Breast epithelium (tissue), 4 donors: ENCODE measurements around the gene ZW10. TPM values are rescaled to one million over a fixed set of nuclear protein-coding genes. Genes with fewer than 3 reads are reported as not detected.
"Not testable (repeated sequence)": the region's sequence is repeated elsewhere in the genome, so short reads cannot be mapped to it uniquely, and the experiment has no call there.

ENCODE experiments used
- DNase-seq, 2 donors: peaks; one replicate each; pipeline ENCODE4 v3.0.0-alpha.2; 2019; ENCODE audit warnings: low spot score in 2 of 2
- H3K27ac ChIP-seq, 2 donors: fragments of 200-600 bp; sonication (generic) in 1 of 2; one replicate each; pipeline ENCODE4 v1.5.1; 2016 to 2019; ENCODE audit warnings: mild to moderate bottlenecking in 1 of 2
- H3K27me3 ChIP-seq, 2 donors: fragments of 200-600 bp; sonication (generic) in 1 of 2; one replicate each; pipeline versions ENCODE4 v1.5.1 to v1.6.0; 2017 to 2019; ENCODE audit warnings: control low read depth in 1 of 2, mild to moderate bottlenecking in 1 of 2
- H3K36me3 ChIP-seq: fragments of 200-600 bp; one replicate; pipeline ENCODE4 v1.5.1; 2019
- H3K4me1 ChIP-seq, 2 donors: fragments of 200-600 bp; sonication (generic); one replicate each; pipeline ENCODE4 v1.5.1; 2016 to 2019; ENCODE audit warnings: control low read depth in 1 of 2
- H3K4me3 ChIP-seq, 3 donors: fragments of 200-600 bp; sonication (generic); 1 replicate in 2 of 3; 2 replicates in 1 of 3; pipeline ENCODE4 v1.5.1; 2016 to 2019; ENCODE audit warnings: mild to moderate bottlenecking in 3 of 3, moderate library complexity in 2 of 3
- H3K9me3 ChIP-seq, 2 donors: fragments of 200-600 bp; sonication (generic) in 1 of 2; one replicate each; pipeline ENCODE4 v1.5.1; 2016 to 2019; ENCODE audit warnings: control low read depth in 1 of 2
- POLR2A ChIP-seq: fragments of 450-650 bp; IDR thresholded peaks from one replicate; pipeline ENCODE4 v1.6.1; 2016; ENCODE audit warnings: antibody characterized with exemption, mild to moderate bottlenecking, moderate library complexity
- POLR2AphosphoS5 ChIP-seq, 3 donors: sonication (generic); formaldehyde crosslinking; IDR thresholded peaks; one replicate each; pipeline ENCODE4 v1.6.1; 2017; ENCODE audit warnings: antibody characterized with exemption in 3 of 3
- intact Hi-C: fragments of 100-400 bp; cut with DNase I; formaldehyde crosslinking; loops from one replicate; pipeline ENCODE4 v1.15.1; 2023; ENCODE audit warnings: low total_unique reads
- total RNA-seq, 3 donors: library from RNA; depleted of rRNA; stranded (reverse); fragments of >200 nt; gene quantifications; one replicate each; pipeline ENCODE4 v1.1.0, GENCODE V29; 2016
- TF ChIP-seq, protein P1 (sequence below), 3 donors: fragments of 450-650 bp; IDR thresholded peaks; one replicate each; pipeline ENCODE4 v1.5.1; 2016 to 2017; ENCODE audit warnings: antibody characterized with exemption in 3 of 3, mild to moderate bottlenecking in 3 of 3, moderate library complexity in 3 of 3

The ZW10 gene
- total RNA-seq, 3 donors from 2014 or later, result 11.5 to 20.8 (median 18.7) TPM

DNA sequence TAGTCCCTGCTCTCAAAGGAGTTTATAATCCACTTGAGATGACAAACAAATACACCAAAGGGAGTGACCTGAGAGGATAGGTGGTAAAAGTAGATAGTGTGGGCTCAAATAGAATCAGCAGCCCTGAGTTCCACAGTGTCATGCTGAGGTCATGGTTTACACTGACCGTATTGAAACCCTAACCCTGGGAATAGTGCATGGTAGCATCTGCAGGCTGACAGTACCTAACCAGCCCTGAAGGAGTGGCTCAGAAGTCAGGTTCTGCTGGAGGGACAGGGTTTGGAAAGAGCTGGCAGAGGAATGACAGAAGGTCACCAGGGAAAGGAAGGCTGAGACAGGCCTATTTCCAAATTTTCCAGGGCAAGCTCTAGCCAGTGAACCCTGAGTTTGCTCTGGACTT is 58.2 kb downstream of the ZW10 start:
- H3K27ac ChIP-seq, result peak overlapping the region in 1 of 2 donors; percentile 89
- no peak for DNase-seq
- no peaks in the 10 kb centered on the region for H3K36me3 ChIP-seq
- intact Hi-C loops, result no loop called here
- TF ChIP-seq, protein P1, sequence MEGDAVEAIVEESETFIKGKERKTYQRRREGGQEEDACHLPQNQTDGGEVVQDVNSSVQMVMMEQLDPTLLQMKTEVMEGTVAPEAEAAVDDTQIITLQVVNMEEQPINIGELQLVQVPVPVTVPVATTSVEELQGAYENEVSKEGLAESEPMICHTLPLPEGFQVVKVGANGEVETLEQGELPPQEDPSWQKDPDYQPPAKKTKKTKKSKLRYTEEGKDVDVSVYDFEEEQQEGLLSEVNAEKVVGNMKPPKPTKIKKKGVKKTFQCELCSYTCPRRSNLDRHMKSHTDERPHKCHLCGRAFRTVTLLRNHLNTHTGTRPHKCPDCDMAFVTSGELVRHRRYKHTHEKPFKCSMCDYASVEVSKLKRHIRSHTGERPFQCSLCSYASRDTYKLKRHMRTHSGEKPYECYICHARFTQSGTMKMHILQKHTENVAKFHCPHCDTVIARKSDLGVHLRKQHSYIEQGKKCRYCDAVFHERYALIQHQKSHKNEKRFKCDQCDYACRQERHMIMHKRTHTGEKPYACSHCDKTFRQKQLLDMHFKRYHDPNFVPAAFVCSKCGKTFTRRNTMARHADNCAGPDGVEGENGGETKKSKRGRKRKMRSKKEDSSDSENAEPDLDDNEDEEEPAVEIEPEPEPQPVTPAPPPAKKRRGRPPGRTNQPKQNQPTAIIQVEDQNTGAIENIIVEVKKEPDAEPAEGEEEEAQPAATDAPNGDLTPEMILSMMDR (IDR thresholded peaks at IDR 0.05), result peak in 1 of 3 donors; percentile 36
- no peak for TF ChIP-seq POLR2A
- no peak overlapping the region for H3K4me3 ChIP-seq
- H3K4me1 ChIP-seq, result no peaks in the 10 kb centered on the region
- no peaks in the 10 kb centered on the region for H3K27me3 ChIP-seq
- no peaks in the 10 kb centered on the region for H3K9me3 ChIP-seq

DNA sequence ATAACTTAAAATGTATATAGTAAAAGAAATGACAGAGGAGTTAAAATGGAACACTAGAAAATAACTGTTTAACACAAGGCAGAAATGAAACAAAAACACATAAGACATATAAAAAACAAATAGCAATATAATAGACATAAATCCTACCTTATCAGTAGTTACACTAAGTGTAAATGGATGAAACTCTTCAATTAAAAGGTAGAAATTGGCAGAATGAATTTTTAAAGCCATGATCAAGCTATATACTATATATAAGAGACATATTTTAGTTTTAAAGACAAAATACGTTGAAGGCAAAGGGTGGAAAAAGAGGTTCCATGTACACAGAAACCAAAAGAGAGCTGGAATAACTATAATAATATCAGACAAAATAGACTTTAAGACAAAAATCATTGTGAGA is 62.5 kb downstream of the ZW10 start:
- H3K4me1 ChIP-seq, result no peaks in the 10 kb centered on the region
- DNase-seq, result no peak
- peaks cover 6 to 8% of the 10 kb centered on the region in 2 donors for H3K9me3 ChIP-seq
- no peaks in the 10 kb centered on the region for H3K36me3 ChIP-seq
- TF ChIP-seq, protein P1 (IDR thresholded peaks at IDR 0.05), result no peak
- TF ChIP-seq POLR2A (no peak), POLR2AphosphoS5 (IDR thresholded peaks at IDR 0.05) (no peak)
- H3K27ac ChIP-seq, result no peak overlapping the region
- H3K4me3 ChIP-seq, result no peak overlapping the region
- intact Hi-C loops, result no loop called here
- no peaks in the 10 kb centered on the region for H3K27me3 ChIP-seq

DNA sequence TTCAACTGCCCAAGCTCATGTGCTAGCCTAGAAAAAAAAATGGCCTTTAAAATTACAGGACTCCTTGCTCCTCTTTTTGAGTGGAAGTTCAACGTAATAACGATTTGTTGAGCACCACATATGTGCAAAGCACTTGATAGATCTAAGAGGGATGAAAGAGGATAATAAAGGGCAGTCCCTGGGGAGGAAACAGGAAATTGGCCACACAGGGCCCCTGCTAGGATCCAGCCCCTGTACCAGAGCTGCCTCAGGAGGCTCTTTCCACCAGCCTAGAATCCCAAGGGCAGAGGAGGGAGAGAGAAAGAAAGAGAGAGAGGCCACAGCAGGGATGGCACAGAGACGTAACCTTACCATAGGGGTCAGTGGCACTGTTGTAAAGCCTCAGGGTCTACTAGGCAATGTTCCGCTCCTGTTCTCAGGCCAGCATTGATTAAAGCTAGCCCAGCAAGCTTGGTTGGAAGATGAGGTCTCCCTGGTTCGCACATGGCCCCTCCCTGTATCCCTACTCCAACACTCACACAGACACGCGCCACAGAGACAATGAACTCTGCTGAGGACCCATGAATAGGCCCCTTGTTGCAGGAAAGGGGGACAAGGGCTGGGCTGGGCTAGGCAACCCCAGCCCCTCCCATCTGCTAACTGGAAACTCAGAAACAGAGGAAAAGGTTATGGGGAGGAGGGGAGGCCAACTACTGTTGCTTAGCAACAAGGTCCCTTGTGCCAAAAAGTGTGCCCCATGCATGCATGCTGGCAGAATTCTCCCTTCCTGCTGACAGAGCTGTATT is 67.4 kb downstream of the ZW10 start, which contains the start of gene TMPRSS5:
TSS of gene TMPRSS5 (minus strand) at position 438 of the 785 bp plus-strand sequence. CDS start at position 354, 84 bp downstream.
- no peak within 1 kb of the TSS for H3K4me3 ChIP-seq
- no peak for TF ChIP-seq POLR2A
- peak in 1 of 3 donors; percentile 41 for TF ChIP-seq POLR2AphosphoS5 (IDR thresholded peaks at IDR 0.05)
- H3K9me3 ChIP-seq, result peaks cover 6 to 8% of the 10 kb centered on the region in 2 donors
- H3K36me3 ChIP-seq, result no peaks in the 10 kb centered on the region
- peak in 1 of 2 donors; percentile 73 for DNase-seq
- no peaks in the 10 kb centered on the region for H3K27me3 ChIP-seq
- no peaks in the 10 kb centered on the region for H3K4me1 ChIP-seq
- peak within 1 kb of the TSS; percentile 9 to 86 for H3K27ac ChIP-seq
- intact Hi-C loops, result no loop called here

GRCh38 chr11:113703551-113703950 is 69.9 kb downstream of the ZW10 start:
- H3K27ac ChIP-seq, H3K4me1 ChIP-seq, intact Hi-C loops, DNase-seq, H3K36me3 ChIP-seq, H3K27me3 ChIP-seq, H3K9me3 ChIP-seq, H3K4me3 ChIP-seq: not testable (repeated sequence)

DNA sequence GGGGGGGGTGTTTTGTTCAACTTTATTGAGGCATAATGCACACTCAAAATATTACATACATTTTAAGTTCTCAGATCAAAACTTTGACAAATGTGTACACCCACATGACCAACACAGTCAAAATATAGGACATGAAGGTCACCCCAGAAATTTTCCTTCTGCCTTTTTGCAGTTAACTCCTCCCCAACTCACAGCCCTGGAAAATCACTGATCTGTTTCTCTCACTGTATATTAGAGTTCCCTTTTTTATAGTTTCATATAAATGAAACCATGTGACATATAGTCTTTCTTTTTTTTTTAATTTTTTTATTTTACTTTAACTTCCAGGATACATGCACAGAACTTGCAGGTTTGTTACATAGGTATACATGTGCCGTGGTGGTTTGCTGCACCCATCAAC is 72.0 kb downstream of the ZW10 start:
- Histone ChIP-seq H3K9me3 (no peaks in the 10 kb centered on the region), H3K36me3 (no peaks in the 10 kb centered on the region), H3K4me3 (no peak overlapping the region), H3K4me1 (no peaks in the 10 kb centered on the region), H3K27ac (no peak overlapping the region), H3K27me3 (no peaks in the 10 kb centered on the region)
- no peak for DNase-seq
- intact Hi-C loops, result no loop called here
- TF ChIP-seq POLR2AphosphoS5 (IDR thresholded peaks at IDR 0.05) (no peak), POLR2A (no peak)
- TF ChIP-seq, protein P1 (IDR thresholded peaks at IDR 0.05), result no peak

DNA sequence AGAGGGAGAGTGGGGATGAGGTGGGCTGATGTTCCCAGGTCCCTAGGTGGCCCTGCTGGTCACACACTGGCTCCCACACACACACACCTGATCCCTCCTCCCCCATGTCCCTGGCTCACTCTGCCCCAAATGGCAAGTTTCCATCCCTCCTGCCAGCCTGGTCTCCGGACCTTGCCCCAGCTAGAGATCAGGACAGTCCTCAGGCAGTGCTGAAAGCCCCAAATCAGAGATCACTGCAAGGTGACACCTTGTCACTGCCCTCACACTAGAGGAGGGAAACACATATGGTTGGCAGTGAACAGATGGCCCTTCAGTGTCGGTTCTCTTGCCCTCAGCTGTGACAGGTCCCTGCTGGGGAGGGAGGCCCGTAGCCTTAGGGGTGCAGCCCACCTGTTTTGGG is 75.0 kb downstream of the ZW10 start:
- no peak for DNase-seq
- intact Hi-C loops, result no loop called here
- H3K9me3 ChIP-seq, result no peaks in the 10 kb centered on the region

More for the DNA sequence above, 75.0 kb downstream of the ZW10 start:
- TF ChIP-seq POLR2A (no peak), POLR2AphosphoS5 (IDR thresholded peaks at IDR 0.05) (no peak)
- TF ChIP-seq, protein P1 (IDR thresholded peaks at IDR 0.05), result no peak
- no peaks in the 10 kb centered on the region for H3K4me1 ChIP-seq
- H3K36me3 ChIP-seq, result no peaks in the 10 kb centered on the region
- no peak overlapping the region for H3K4me3 ChIP-seq
- H3K27me3 ChIP-seq, result no peaks in the 10 kb centered on the region
- H3K27ac ChIP-seq, result no peak overlapping the region
